Fibroblast of the aortic adventitia (primary cell): ENCODE measurements around the gene REP15. TPM values are rescaled to one million over a fixed set of nuclear protein-coding genes. Genes with fewer than 3 reads are reported as not detected.

Experiments
- DNase-seq: peaks from one replicate; pipeline ENCODE4 v3.0.0-alpha.2; 2010; ENCODE audit warnings: low read depth
- H3K4me3 ChIP-seq: 2 replicates; pipeline ENCODE4 v1.5.1; 2011; ENCODE audit warnings: low read depth, mild to moderate bottlenecking, control low read depth, low read length, moderate library complexity
- CTCF ChIP-seq: IDR thresholded peaks from 2 replicates; pipeline ENCODE4 v1.5.1; 2011; ENCODE audit warnings: mild to moderate bottlenecking, low read length, control low read depth, inconsistent platforms; ENCODE audit not compliant: insufficient read depth
- total RNA-seq: library from RNA; depleted of rRNA; stranded (reverse); fragments of >200 nt; gene quantifications from 2 replicates; pipeline ENCODE4 v1.2.3, GENCODE V29; 2012; ENCODE audit warnings: low replicate concordance

REP15 gene
- total RNA-seq, 1 donor = 3.5 TPM

GRCh38 chr12:27709932-27710591 is 13.8 kb downstream of the REP15 start:
- TF ChIP-seq CTCF = no peak
- DNase-seq = peak; percentile 66
- peak overlapping the region; percentile 99 for H3K4me3 ChIP-seq

- TF ChIP-seq CTCF = no peak
- peak within 1 kb of the TSS; percentile 99 for H3K4me3 ChIP-seq
- DNase-seq = peak; percentile 93
Observed at GRCh38 chr12:27710592-27711316, 14.5 kb downstream of the REP15 start, which contains the start of gene MRPS35. Gene MRPS35, plus strand, starts transcription at chr12:27710832. Its CDS starts 12 bp downstream, at chr12:27710844.

- TF ChIP-seq CTCF = no peak
- peak overlapping the region; percentile 99 for H3K4me3 ChIP-seq
- no peak for DNase-seq
Observed at GRCh38 chr12:27711317-27711682, 15.1 kb downstream of the REP15 start.

- DNase-seq = no peak
- peak overlapping the region; percentile 32 for H3K4me3 ChIP-seq
- no peak for TF ChIP-seq CTCF
Observed at GRCh38 chr12:27711967-27712366, 15.7 kb downstream of the REP15 start.

- no peak for DNase-seq
- H3K4me3 ChIP-seq = no peak overlapping the region
- no peak for TF ChIP-seq CTCF
Observed at GRCh38 chr12:27723212-27723611, 27.0 kb downstream of the REP15 start.

- DNase-seq = no peak
- TF ChIP-seq CTCF = no peak
- no peak overlapping the region for H3K4me3 ChIP-seq
Observed at GRCh38 chr12:27730097-27730588, 33.9 kb downstream of the REP15 start.
